CD4-positive, alpha-beta memory T cell (primary cell): ENCODE data around the gene TMEM196. TPM values are rescaled to one million over a fixed set of nuclear protein-coding genes. Genes with fewer than 3 reads are reported as not detected.

ENCODE experiments used
- CTCF ChIA-PET: fragments of 350-600 bp; sonication (Branson Sonifier 250); formaldehyde crosslinking; loops from one replicate; lab custom pipeline; 2021; ENCODE audit warnings: inconsistent platforms; ENCODE audit not compliant: partially characterized antibody; lab: Charles Lee
- POLR2A ChIA-PET: fragments of 350-600 bp; sonication (Branson Sonifier 250); formaldehyde crosslinking; loops from one replicate; lab custom pipeline; 2021; ENCODE audit not compliant: partially characterized antibody; lab: Charles Lee
- DNase-seq, 5 donors: peaks; one replicate each; pipeline versions ENCODE4 v3.0.0 to v3.0.0-alpha.2; 2020 to 2022; ENCODE audit warnings: mixed read lengths in 1 of 5
- H3K27ac ChIP-seq: one replicate; pipeline ENCODE4 v1.7.0; 2013; ENCODE audit warnings: low read depth, low read length
- H3K27me3 ChIP-seq: 2 replicates; pipeline ENCODE4 v1.7.0; 2013; ENCODE audit warnings: mild to moderate bottlenecking, low read length, moderate library complexity; ENCODE audit not compliant: insufficient read depth
- H3K36me3 ChIP-seq: 2 replicates; pipeline ENCODE4 v1.7.0; 2013; ENCODE audit warnings: mild to moderate bottlenecking, low read length, moderate library complexity; ENCODE audit not compliant: insufficient read depth
- H3K4me1 ChIP-seq: 2 replicates; pipeline ENCODE4 v1.7.0; 2013; ENCODE audit warnings: mild to moderate bottlenecking, low read length, moderate library complexity; ENCODE audit not compliant: insufficient read depth
- H3K4me3 ChIP-seq, 2 donors: one replicate each; pipeline ENCODE4 v1.7.0; 2013; ENCODE audit warnings: low read length in 2 of 2, mild to moderate bottlenecking in 1 of 2
- H3K9me3 ChIP-seq, 2 donors: one replicate each; pipeline ENCODE4 v1.7.0; 2013; ENCODE audit warnings: low read length in 2 of 2, control low read depth in 1 of 2; ENCODE audit not compliant: control insufficient read depth in 1 of 2
- H3K27ac Mint-ChIP-seq, 7 donors: one replicate each; pipeline ENCODE4 v1.8.0; 2020 to 2021; ENCODE audit warnings: mixed read lengths in 7 of 7, mild to moderate bottlenecking in 6 of 7, inconsistent platforms in 3 of 7, moderate library complexity in 3 of 7
- H3K27me3 Mint-ChIP-seq, 2 donors: one replicate each; pipeline ENCODE4 v1.8.0; 2020 to 2021; ENCODE audit warnings: mixed read lengths in 2 of 2
- H3K36me3 Mint-ChIP-seq, 2 donors: one replicate each; pipeline ENCODE4 v1.8.0; 2020 to 2021; ENCODE audit warnings: mixed read lengths in 2 of 2, inconsistent platforms in 1 of 2, mild to moderate bottlenecking in 1 of 2
- H3K4me1 Mint-ChIP-seq, 4 donors: one replicate each; pipeline ENCODE4 v1.8.0; 2020 to 2021; ENCODE audit warnings: mixed read lengths in 4 of 4, mild to moderate bottlenecking in 1 of 4
- H3K4me3 Mint-ChIP-seq, 8 donors: one replicate each; pipeline ENCODE4 v1.8.0; 2020 to 2021; ENCODE audit warnings: mixed read lengths in 8 of 8, mild to moderate bottlenecking in 7 of 8, moderate library complexity in 6 of 8, inconsistent platforms in 3 of 8
- H3K9me3 Mint-ChIP-seq, 8 donors: one replicate each; pipeline ENCODE4 v1.8.0; 2020 to 2021; ENCODE audit warnings: mixed read lengths in 8 of 8, mild to moderate bottlenecking in 5 of 8, inconsistent platforms in 3 of 8, moderate library complexity in 1 of 8
- intact Hi-C: fragments of 100-400 bp; cut with micrococcal nuclease; formaldehyde crosslinking; loops from one replicate; pipeline ENCODE4 v1.15.1; 2023
- polyA plus RNA-seq, 2 donors: library from polyadenylated mRNA; unstranded; fragments of 300-500 nt; fragmentation: Illumina TruSeq; gene quantifications; one replicate each; pipeline ENCODE4 v1.2.3, GENCODE V29; 2021
- total RNA-seq, 2 experiments: library from RNA; stranded (reverse); gene quantifications; one replicate each; pipeline ENCODE4 v1.2.3, GENCODE V29; 2021

The TMEM196 gene
- total and polyA plus RNA-seq, 4 experiments from 2014 or later: not detected

DNA sequence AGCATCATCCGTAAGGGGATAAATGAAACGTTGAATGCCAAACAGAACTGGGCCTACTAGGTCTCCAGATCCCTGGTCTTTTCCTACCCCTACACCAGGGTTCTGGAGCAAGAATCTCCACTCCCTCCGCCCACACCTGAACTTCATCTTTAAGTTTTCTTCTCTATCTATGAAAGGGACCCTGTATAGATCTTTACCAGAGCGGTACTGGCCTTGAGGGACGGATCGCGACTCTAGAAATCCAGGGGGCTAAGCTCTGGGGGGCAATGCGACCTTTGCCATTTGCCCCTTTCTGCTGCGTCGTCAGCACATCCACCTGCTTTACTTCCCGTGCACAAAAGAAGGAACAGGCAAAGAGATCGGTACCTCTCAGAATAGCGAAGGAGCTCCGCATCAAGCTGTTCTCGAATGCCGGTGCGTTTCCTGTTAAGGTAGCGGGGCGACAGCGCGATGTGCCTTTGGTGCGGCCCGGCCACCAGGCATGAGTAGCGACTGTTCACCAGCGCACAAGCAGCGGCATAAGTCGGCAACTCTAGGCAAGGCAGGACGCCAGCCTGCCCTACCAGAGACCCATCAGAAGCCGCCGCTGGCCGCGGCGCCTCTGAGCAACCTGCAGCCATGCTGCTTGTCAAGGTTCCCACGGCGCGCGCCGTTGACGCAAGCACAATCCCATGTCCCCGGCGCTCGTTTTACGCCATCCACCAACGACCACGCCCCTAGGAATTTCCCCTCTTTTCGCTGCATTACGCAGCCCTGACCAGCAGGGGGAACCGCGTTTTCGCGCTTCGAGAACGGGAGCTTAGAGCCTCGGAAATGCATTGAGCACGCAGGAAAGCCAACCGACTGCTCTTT lies 64.8 kb downstream of the TMEM196 start, which contains the start of gene POLR1F:
Gene POLR1F (minus strand): TSS at position 641 of the 852 bp plus-strand sequence. CDS start 21 bp downstream, at position 620.
- DNase-seq: peak; percentile 92 to 97 (median 95)
- POLR2A ChIA-PET: interaction anchor here (0.6 to 1.0 kb wide), 3 partner anchors 9 to 1485 kb away, joined by 3 read pairs; no protein-coding TSS in a partner anchor
- Histone ChIP-seq H3K9me3 (no peaks in the 10 kb centered on the region), H3K4me1 (peaks cover 28% of the 10 kb centered on the region), H3K4me3 (peak within 1 kb of the TSS; percentile 63 to 89), H3K27ac (peak within 1 kb of the TSS; percentile 84), H3K36me3 (no peaks in the 10 kb centered on the region), H3K27me3 (no peaks in the 10 kb centered on the region)
- H3K27ac Mint-ChIP-seq: peak within 1 kb of the TSS; percentile 92 to 99 (median 98)
- no peaks in the 10 kb centered on the region for H3K27me3 Mint-ChIP-seq
- CTCF ChIA-PET: interaction anchor here (0.6 to 8.1 kb wide), 16 partner anchors 9 to 1070 kb away, joined by 3 to 172 read pairs (median 4); no protein-coding TSS in a partner anchor
- H3K9me3 Mint-ChIP-seq: no peaks in the 10 kb centered on the region
- peak within 1 kb of the TSS; percentile 94 to 98 (median 97) for H3K4me3 Mint-ChIP-seq
- H3K4me1 Mint-ChIP-seq: peaks cover 36 to 56% (median 47%) of the 10 kb centered on the region in 4 donors
- intact Hi-C loops: loop anchor here (1.0 to 2.0 kb wide), 3 partner anchors 40 to 1719 kb away; no protein-coding TSS in a partner anchor
- H3K36me3 Mint-ChIP-seq: peaks cover 4 to 14% of the 10 kb centered on the region in 2 donors

- Mint-ChIP-seq H3K9me3 (no peaks in the 10 kb centered on the region), H3K4me1 (peaks cover 36 to 56% (median 47%) of the 10 kb centered on the region in 4 donors), H3K27ac (peak overlapping the region; percentile 7 to 99 (median 98)), H3K4me3 (peak overlapping the region; percentile 52 to 98 (median 97)), H3K36me3 (peaks cover 13 to 19% of the 10 kb centered on the region in 2 donors), H3K27me3 (no peaks in the 10 kb centered on the region)
- ChIA-PET POLR2A (no interaction called here), CTCF (no interaction called here)
- Histone ChIP-seq H3K4me3 (no peak overlapping the region), H3K36me3 (no peaks in the 10 kb centered on the region), H3K27me3 (no peaks in the 10 kb centered on the region), H3K9me3 (no peaks in the 10 kb centered on the region), H3K27ac (no peak overlapping the region), H3K4me1 (peaks cover 28% of the 10 kb centered on the region)
- intact Hi-C loops: no loop called here
- DNase-seq: no peak
Observed at GRCh38 chr7:19707240-19707639, 66.2 kb downstream of the TMEM196 start.

DNA sequence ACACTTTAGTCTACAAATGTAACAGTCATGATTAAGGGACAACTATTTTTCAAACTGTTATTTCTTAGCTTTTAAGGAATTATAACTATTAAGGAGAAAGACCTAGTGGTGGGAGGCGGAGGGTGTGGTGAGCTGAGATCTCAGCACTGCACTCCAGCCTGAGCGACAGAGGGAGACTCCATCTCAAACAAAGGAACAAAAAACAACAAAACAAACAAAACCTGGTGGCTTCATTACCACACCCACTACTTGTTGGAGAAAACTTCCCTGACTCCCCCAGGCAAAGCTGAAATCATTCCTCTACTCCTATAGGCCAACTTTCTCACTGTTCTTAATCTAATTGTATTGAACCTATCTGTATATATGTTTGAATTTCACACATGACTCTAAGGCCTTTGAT lies 67.8 kb downstream of the TMEM196 start:
- H3K4me1 Mint-ChIP-seq: peaks cover 36 to 56% (median 47%) of the 10 kb centered on the region in 4 donors
- peaks cover 28% of the 10 kb centered on the region for H3K4me1 ChIP-seq
- H3K4me3 Mint-ChIP-seq: no peak overlapping the region
- H3K27me3 ChIP-seq: no peaks in the 10 kb centered on the region
- DNase-seq: no peak
- H3K27ac Mint-ChIP-seq: peak overlapping the region in 5 of 7 donors; percentile 4 to 68 (median 39)
- no peaks in the 10 kb centered on the region for H3K9me3 Mint-ChIP-seq
- intact Hi-C loops: no loop called here
- H3K27me3 Mint-ChIP-seq: no peaks in the 10 kb centered on the region
- CTCF ChIA-PET: interaction anchor here (2.6 kb wide), 1 partner anchor 8 kb away, joined by 6 read pairs; no protein-coding TSS in a partner anchor
- H3K27ac ChIP-seq: no peak overlapping the region
- no peaks in the 10 kb centered on the region for H3K9me3 ChIP-seq
- H3K36me3 ChIP-seq: no peaks in the 10 kb centered on the region
- no peak overlapping the region for H3K4me3 ChIP-seq
- POLR2A ChIA-PET: no interaction called here
- H3K36me3 Mint-ChIP-seq: peaks cover 24 to 30% of the 10 kb centered on the region in 2 donors

- H3K4me3 ChIP-seq: no peak overlapping the region
- H3K9me3 ChIP-seq: no peaks in the 10 kb centered on the region
- Mint-ChIP-seq H3K27ac (peak overlapping the region in 1 of 7 donors; percentile 19), H3K9me3 (no peaks in the 10 kb centered on the region), H3K4me3 (no peak overlapping the region), H3K36me3 (peaks cover 41 to 48% of the 10 kb centered on the region in 2 donors), H3K4me1 (peaks cover 10 to 20% (median 14%) of the 10 kb centered on the region in 4 donors), H3K27me3 (no peaks in the 10 kb centered on the region)
- intact Hi-C loops: no loop called here
- no peak overlapping the region for H3K27ac ChIP-seq
- no peak for DNase-seq
- POLR2A ChIA-PET: no interaction called here
- CTCF ChIA-PET: interaction anchor here (1.0 to 3.4 kb wide), 2 partner anchors 8 to 13 kb away, joined by 3 to 16 read pairs; partner anchors contain the start of gene POLR1F
- H3K27me3 ChIP-seq: no peaks in the 10 kb centered on the region
- H3K4me1 ChIP-seq: no peaks in the 10 kb centered on the region
- H3K36me3 ChIP-seq: peaks cover 10% of the 10 kb centered on the region
Observed at GRCh38 chr7:19701471-19701870, 71.9 kb downstream of the TMEM196 start.

GRCh38 chr7:19700936-19701335 lies 72.5 kb downstream of the TMEM196 start:
- Histone ChIP-seq H3K36me3 (peaks cover 10% of the 10 kb centered on the region), H3K27ac (no peak overlapping the region), H3K4me3 (no peak overlapping the region), H3K4me1 (no peaks in the 10 kb centered on the region), H3K9me3 (no peaks in the 10 kb centered on the region), H3K27me3 (no peaks in the 10 kb centered on the region)
- DNase-seq: no peak
- H3K27ac Mint-ChIP-seq: peak overlapping the region in 1 of 7 donors; percentile 43
- peaks cover 6 to 15% (median 10%) of the 10 kb centered on the region in 4 donors for H3K4me1 Mint-ChIP-seq
- intact Hi-C loops: no loop called here
- H3K27me3 Mint-ChIP-seq: no peaks in the 10 kb centered on the region
- H3K36me3 Mint-ChIP-seq: peaks cover 42 to 51% of the 10 kb centered on the region in 2 donors
- ChIA-PET CTCF (interaction anchor here (1.0 to 3.4 kb wide), 2 partner anchors 8 to 13 kb away, joined by 3 to 16 read pairs; partner anchors contain the start of gene POLR1F), POLR2A (no interaction called here)
- H3K4me3 Mint-ChIP-seq: no peak overlapping the region
- H3K9me3 Mint-ChIP-seq: no peaks in the 10 kb centered on the region

- Histone ChIP-seq H3K36me3 (peaks cover 10% of the 10 kb centered on the region), H3K27me3 (no peaks in the 10 kb centered on the region), H3K9me3 (no peaks in the 10 kb centered on the region), H3K27ac (no peak overlapping the region), H3K4me3 (no peak overlapping the region), H3K4me1 (no peaks in the 10 kb centered on the region)
- Mint-ChIP-seq H3K4me3 (no peak overlapping the region), H3K27me3 (no peaks in the 10 kb centered on the region), H3K27ac (peak overlapping the region in 1 of 7 donors; percentile 60), H3K9me3 (no peaks in the 10 kb centered on the region), H3K36me3 (peaks cover 42 to 52% of the 10 kb centered on the region in 2 donors), H3K4me1 (peaks cover 0 to 4% (median 0%) of the 10 kb centered on the region in 4 donors)
- no peak for DNase-seq
- CTCF ChIA-PET: interaction anchor here (3.4 kb wide), 1 partner anchor 11 kb away, joined by 16 read pairs; the partner anchor contains the start of gene POLR1F
- POLR2A ChIA-PET: interaction anchor here (1.3 kb wide), 1 partner anchor 11 kb away, joined by 3 read pairs; no protein-coding TSS in a partner anchor
- intact Hi-C loops: no loop called here
Observed at GRCh38 chr7:19698331-19698730, 75.1 kb downstream of the TMEM196 start.

DNA sequence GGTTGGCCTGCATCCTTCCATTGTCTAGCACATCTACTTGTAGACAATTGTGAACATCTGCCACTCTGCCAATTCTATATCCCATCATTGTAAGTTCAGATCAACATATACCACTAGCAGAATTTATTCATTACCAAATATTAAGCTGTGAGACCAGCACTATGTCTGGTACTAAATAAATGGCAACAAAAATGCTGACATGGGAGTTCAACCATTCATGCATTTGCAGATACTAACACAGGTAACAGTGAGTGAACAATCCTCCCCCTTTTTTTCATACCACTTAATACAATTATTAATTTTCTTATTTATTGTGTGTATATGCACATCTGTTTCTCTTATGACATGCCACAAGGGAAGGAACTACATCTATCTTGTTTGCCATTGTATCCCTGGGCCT lies 76.5 kb downstream of the TMEM196 start:
- Histone ChIP-seq H3K4me1 (no peaks in the 10 kb centered on the region), H3K27me3 (no peaks in the 10 kb centered on the region), H3K4me3 (no peak overlapping the region), H3K27ac (no peak overlapping the region), H3K9me3 (no peaks in the 10 kb centered on the region), H3K36me3 (peaks cover 10% of the 10 kb centered on the region)
- no peak for DNase-seq
- intact Hi-C loops: no loop called here
- CTCF ChIA-PET: interaction anchor here (1.6 kb wide), 1 partner anchor 12 kb away, joined by 4 read pairs; the partner anchor contains the start of gene POLR1F
- POLR2A ChIA-PET: no interaction called here
- no peak overlapping the region for H3K4me3 Mint-ChIP-seq
- no peaks in the 10 kb centered on the region for H3K27me3 Mint-ChIP-seq
- no peaks in the 10 kb centered on the region for H3K9me3 Mint-ChIP-seq
- H3K27ac Mint-ChIP-seq: no peak overlapping the region
- peaks cover 30 to 43% of the 10 kb centered on the region in 2 donors for H3K36me3 Mint-ChIP-seq
- peaks cover 0 to 4% (median 0%) of the 10 kb centered on the region in 4 donors for H3K4me1 Mint-ChIP-seq
